Ishikawa (cell line): ENCODE measurements around the gene ASAP3.

ENCODE experiments used
- CEBPB ChIP-seq: IDR thresholded peaks from 2 replicates; pipeline ENCODE4 v1.6.1; 2012
- CREB1 ChIP-seq: IDR thresholded peaks from 2 replicates; pipeline ENCODE4 v1.6.1; 2012; ENCODE audit warnings: low read depth
- EGR1 ChIP-seq: IDR thresholded peaks from 2 replicates; pipeline ENCODE4 v1.6.1; 2012
- EP300 ChIP-seq: IDR thresholded peaks from 2 replicates; pipeline ENCODE4 v1.6.1; 2012; ENCODE audit warnings: borderline replicate concordance
- FOXM1 ChIP-seq: IDR thresholded peaks from 2 replicates; pipeline ENCODE4 v1.6.1; 2012; ENCODE audit warnings: low read depth, borderline replicate concordance
- MAX ChIP-seq: IDR thresholded peaks from 2 replicates; pipeline ENCODE4 v1.6.1; 2012
- NFIC ChIP-seq: IDR thresholded peaks from 2 replicates; pipeline ENCODE4 v1.6.1; 2012
- RAD21 ChIP-seq: IDR thresholded peaks from 2 replicates; pipeline ENCODE4 v1.6.1; 2012; ENCODE audit warnings: low read depth
- REST ChIP-seq: IDR thresholded peaks from 2 replicates; pipeline ENCODE4 v1.6.1; 2012; ENCODE audit warnings: low read depth, mild to moderate bottlenecking
- TAF1 ChIP-seq: IDR thresholded peaks from 2 replicates; pipeline ENCODE4 v1.6.1; 2012; ENCODE audit warnings: low read depth, mild to moderate bottlenecking
- TCF12 ChIP-seq: IDR thresholded peaks from 2 replicates; pipeline ENCODE4 v1.6.1; 2012; ENCODE audit warnings: low read depth
- TEAD4 ChIP-seq: IDR thresholded peaks from 2 replicates; pipeline ENCODE4 v1.6.1; 2012
- USF1 ChIP-seq: IDR thresholded peaks from 2 replicates; pipeline ENCODE4 v1.6.1; 2012
- YY1 ChIP-seq: IDR thresholded peaks from 2 replicates; pipeline ENCODE4 v1.6.1; 2012; ENCODE audit warnings: low read depth
- ZBTB7A ChIP-seq: IDR thresholded peaks from 2 replicates; pipeline ENCODE4 v1.6.1; 2012; ENCODE audit warnings: low read depth

Gene ASAP3

DNA sequence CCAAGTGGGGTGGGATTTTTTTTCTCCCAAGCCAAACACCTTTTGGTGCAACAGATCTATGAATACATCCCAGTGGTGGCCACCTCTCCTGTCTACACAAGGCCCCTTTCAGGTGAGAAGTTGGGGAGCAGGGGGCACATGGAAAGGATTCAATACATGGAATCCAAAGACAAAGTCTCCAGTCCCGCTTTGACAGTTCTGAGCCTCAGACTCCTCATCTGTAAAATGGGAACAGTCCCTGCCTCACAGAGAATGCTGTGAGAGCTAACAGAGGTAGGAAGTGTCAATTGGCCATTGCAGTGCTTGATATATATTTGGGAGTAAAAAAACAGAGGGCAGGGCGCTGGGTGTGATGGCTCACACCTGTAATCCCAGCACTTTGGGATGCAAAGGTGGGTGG is 87.6 kb downstream of the ASAP3 start:
- TF ChIP-seq CEBPB (no peak), FOXM1 (no peak), NFIC (no peak), USF1 (no peak), ZBTB7A (no peak), MAX (no peak), EGR1 (no peak), YY1 (no peak), EP300 (no peak), TCF12 (no peak), REST (no peak), RAD21 (no peak), CREB1 (no peak), TEAD4 (no peak)

- TF ChIP-seq TCF12 (no peak), USF1 (no peak), CREB1 (no peak), TEAD4 (no peak), YY1 (no peak), NFIC (no peak), ZBTB7A (no peak), EGR1 (no peak), MAX (no peak), CEBPB (no peak), TAF1 (no peak), EP300 (no peak), RAD21 (no peak), REST (no peak), FOXM1 (no peak)
Measured at GRCh38 chr1:23395849-23396248, 88.1 kb downstream of the ASAP3 start.

DNA sequence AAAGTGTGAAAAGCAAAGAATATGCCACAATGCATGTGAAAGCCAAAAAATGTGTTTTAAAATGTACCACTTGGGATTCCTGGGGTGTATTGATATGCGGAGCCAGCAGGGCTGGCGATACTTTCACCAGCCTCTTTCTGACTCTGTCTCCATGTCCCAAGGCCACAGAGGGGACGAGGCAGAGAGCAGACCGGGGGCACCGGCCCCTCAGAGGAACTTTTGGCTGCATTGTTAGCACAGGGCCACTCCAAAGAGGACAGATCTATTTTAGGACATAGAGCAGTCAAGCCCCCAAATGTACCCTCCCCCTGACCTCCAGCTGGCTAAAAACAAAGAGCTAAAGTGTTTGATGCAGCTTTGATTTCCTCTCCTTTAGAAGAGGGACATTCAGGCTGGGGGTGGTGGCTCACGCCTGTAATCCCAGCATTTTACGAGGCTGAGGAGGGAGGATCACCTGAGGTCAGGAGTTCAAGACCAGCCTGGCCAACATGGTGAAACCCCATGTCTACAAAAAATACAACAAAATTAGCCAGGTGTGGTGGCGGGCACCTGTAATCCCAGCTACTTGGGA is 88.7 kb downstream of the ASAP3 start:
- no peak for TF ChIP-seq REST
- no peak for TF ChIP-seq TAF1
- no peak for TF ChIP-seq ZBTB7A
- no peak for TF ChIP-seq MAX
- TF ChIP-seq YY1: no peak
- no peak for TF ChIP-seq USF1
- no peak for TF ChIP-seq FOXM1
- no peak for TF ChIP-seq NFIC
- no peak for TF ChIP-seq TCF12
- no peak for TF ChIP-seq RAD21
- TF ChIP-seq CEBPB: no peak
- no peak for TF ChIP-seq EP300
- no peak for TF ChIP-seq CREB1
- no peak for TF ChIP-seq EGR1
- TF ChIP-seq TEAD4: no peak
